HG02571 (cell line): ENCODE measurements around the gene GRIK2.
A peak's percentile ranks its signal among the peaks of the same experiment; 100 is the strongest.
"Not testable (repeated sequence)": the region's sequence is repeated elsewhere in the genome, so short reads cannot be mapped to it uniquely, and the experiment has no call there.

ENCODE experiments used
- ATAC-seq: cut with Tn5 transposase; IDR thresholded peaks from one replicate; pipeline ENCODE4 v1.9.1; 2021; ENCODE audit warnings: mild to moderate bottlenecking, moderate library complexity; ENCODE audit not compliant: unreplicated experiment

Gene GRIK2

DNA sequence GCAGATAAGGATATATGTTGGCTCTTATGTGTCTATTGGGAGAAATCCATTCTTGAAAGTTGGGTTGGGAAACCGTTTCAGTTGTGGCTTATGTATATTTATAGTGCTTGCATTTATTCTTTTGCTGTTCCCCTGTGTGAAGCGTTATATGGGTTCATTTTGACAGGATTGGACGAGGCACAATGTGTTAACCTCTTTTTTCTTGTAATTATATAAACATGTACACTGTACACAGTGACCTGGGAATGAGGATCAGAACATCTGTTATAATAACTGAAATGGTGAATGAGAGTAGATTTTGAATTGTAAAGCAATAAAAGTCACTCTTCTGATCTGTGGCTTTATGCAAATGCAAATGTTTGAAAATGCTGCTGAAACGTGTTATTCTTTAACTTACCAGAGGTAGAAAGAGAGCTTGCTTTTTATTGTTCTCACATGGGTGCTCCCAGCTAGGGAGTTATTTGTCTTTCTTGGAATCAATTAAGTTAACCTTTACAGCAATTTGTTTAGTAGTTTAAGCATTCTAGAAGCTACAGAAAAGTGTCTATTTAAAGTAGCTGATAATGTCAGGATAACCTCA lies 213.7 kb downstream of the GRIK2 start:
- no peak for ATAC-seq

DNA sequence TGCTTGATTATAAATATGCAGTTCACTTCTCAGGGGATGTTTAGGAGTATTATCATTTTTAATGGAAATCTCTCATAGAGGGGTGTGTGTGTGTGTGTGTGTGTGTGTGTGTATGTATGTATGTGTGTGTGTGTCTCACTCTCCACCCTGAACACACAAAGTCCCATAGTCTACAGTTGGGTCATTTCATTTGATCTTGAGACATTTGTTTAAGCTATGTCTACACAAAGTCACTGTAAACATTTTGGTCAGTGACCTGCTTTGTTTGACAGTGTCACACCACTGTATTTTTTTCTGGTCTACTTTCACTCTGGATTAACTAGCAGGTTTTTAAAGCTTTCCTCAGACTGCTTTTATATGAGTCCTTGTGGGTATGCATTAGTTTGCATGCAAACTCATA lies 215.2 kb downstream of the GRIK2 start:
- ATAC-seq = no peak

DNA sequence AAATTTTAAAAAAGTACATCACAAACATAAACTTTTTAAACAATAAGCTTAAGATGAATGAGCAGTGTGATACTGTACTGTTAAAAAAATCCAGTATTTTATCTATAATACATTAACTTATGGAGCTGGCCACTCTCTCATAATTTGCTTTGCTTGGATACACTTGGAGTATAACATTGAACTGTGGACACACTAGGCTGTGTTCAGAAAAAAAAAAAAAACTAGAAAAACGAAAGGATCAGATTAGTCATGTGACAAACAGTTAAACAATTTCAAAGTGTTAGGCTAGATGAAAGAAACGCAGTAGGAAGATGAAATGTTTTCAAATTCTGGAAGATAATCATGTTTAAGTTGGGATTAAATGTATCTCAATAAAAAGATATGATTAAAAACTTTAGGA lies 220.0 kb downstream of the GRIK2 start:
- ATAC-seq = no peak

DNA sequence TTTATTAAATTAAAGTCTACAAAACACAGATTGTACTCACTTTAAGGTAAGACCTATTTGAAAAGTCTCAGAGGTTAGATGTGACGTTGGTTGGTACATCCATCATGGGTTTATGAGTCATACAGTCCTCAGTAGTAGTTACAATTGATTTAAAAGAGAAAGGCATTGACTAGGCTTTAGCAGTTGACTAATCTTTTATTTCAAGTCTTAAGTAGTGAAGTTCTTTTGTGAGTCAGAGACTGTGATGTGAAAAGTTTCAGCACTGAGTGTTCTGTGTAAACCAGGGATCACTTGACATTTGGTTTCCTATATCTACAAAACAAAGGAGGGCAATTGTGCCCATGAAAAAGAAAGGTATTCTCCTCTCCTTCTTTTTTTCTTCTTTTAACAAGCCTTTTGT lies 221.3 kb downstream of the GRIK2 start:
- ATAC-seq = no peak

DNA sequence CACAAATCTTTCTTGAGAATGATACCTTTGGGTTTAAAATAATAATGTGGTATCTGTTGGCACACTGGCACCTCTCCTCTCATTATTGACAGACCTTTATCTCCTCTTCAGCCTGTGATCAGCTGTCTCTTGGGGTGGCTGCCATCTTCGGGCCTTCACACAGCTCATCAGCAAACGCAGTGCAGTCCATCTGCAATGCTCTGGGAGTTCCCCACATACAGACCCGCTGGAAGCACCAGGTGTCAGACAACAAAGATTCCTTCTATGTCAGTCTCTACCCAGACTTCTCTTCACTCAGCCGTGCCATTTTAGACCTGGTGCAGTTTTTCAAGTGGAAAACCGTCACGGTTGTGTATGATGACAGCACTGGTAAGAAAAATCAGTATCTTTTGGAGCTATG lies 232.8 kb downstream of the GRIK2 start:
- ATAC-seq = no peak

DNA sequence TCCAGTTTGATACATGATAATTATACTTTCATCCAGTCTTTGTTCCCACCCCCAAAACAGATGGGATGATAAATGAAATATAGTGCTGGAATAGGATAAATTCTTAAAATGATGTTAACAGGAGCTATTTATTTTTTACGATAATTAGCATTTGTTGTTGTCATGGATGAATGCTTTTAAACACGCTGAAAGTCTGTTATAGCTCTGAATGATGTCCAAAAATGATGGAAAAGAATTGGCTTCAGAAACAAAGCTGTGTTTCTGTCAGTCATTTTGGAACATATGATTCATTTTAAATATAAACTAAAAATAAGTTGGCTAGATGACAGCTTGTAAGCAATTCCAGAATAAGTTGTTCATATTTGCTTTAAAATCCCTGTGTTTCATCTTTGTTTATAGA lies 237.4 kb downstream of the GRIK2 start:
- ATAC-seq = no peak

DNA sequence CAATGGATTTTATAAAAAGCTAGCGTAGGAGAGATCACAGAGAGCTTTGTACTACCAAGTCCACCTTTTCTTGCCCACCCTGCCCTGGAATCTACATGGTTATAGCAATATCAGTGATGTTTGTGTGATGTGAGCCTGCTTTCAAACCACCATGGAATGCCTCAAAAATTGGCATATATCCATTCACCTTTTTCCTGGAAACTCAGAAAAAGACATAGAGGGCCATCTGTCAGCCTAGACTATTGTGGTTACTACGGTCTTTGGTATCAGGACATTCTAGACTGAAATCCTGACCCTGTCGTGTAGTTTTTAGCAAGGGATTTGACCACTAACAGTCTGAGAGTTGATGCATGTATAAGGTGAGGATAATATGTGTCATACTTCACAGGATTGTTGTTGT lies 239.6 kb downstream of the GRIK2 start:
- no peak for ATAC-seq

DNA sequence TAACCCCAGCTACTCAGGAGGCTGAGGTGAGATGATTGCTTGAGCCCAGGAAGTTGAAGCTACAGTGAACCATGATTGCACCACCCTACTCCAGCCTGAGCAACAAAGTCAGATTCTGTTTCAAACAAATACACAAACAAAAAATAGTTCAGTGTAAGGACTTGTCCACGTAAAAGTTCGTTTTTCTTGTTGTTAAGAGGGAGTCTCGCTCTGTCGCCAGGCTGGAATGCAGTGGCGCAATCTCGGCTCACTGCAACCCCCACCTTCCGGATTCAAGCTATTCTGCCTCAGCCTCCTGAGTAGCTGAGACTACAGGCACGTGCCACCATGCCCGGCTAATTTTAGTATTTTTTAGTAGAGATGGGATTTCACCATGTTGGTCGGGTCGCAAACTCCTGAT lies 245.4 kb downstream of the GRIK2 start:
- not testable (repeated sequence) for ATAC-seq

DNA sequence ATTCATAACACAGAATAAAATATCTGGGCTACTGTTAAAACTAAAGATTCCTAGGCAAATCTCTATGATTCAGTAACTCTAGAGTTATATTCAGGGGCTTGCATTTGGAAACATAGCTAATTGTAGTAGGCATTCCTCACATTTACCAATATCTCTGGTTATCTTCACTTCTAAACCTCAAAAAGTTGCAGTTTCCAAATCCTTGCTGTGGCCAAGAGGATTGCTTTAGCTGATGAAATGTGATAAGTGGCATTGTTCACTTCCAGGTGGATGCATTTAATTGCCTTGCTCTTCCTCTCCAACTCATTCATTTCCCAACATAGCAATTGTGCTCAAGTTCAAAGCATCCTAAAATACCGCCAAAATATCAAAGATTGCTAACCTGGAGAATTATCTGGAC lies 246.6 kb downstream of the GRIK2 start:
- no peak for ATAC-seq

DNA sequence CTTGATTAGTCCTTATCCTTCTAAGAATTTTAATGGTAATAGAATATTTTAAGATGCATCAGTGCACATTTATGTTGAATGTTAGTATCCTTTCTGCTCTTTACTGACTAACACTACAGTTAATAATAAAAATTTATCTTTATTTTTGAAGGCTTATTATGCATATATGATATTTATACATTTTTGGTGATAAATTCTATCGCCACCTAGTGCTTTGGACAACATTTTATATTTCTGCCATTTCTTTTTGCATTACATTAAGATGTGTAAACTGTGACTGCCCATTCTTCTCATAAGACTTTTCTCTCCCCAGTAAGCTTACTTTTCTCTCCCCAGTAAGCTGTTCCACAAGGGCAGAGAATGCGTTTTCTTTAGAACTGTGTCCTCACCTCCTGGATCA lies 252.3 kb downstream of the GRIK2 start:
- ATAC-seq = no peak

DNA sequence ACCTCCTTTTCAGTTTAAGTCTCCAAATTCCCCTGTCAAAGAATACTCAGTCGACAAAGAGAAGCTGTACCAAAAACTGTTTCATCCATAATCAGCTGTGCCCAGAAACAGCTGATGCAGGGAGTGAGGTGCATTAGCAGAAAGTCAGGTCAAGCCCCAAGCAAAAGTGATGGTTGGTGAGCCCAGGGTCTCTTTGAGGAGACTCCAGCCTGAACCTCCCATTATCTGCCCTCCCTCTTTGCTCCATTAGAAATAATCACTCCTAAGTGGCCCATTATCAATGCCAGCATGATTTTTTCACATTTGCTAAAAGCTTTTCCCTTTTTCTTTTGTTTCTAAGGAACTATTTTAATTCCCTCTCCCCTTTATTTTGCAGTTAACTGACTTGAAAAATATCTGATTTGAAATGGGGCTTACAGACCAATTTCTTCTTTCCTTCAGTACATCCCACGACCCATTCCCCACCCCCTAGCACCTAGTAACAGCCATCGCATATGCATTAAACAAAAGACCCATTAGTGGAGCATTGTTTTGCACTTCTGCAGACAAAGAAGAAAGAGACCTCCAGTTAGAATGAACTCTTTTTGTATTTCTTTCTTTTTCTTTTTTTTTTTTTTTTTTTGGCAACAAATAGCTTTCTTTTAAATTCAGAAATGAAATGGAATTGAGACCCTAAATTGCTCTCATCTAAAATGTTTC lies 257.0 kb downstream of the GRIK2 start:
- no peak for ATAC-seq

DNA sequence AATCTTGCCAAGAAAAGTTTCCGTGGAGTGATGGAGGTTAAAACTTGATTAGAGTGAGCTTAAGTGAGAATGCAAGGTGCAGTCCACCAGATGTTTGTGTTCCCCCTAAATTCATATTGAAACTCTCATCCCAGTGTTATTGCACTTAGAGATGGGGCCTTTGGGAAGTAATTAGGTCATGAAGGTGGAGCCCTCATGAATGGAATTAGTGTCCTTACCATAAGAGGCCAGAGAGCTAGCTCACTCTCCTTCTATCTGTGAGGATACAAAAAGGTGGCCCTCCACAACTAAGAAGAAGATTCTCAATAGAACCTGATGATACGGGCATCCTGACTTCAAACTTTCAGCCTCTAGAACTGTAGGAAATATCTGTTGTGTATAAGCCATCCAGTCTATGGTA lies 258.6 kb downstream of the GRIK2 start:
- ATAC-seq = no peak

DNA sequence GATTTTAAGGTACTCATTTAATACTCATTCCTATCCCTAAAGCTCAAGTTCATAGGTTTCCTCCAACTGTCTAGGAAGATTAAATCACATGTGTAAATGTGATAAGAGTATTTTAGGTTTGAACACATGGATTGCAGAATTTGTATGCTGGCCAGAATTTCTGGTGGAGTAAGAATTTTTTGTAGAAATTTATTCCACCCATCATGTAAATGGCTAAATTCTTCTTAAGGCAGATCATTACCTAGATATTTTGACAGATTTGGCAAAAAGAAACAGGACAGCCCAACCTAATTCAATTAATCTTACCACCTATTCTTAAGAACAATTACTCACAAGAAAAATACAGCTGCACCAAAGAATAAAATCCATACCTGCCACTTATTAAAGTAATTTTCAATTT lies 261.6 kb downstream of the GRIK2 start:
- ATAC-seq = no peak

DNA sequence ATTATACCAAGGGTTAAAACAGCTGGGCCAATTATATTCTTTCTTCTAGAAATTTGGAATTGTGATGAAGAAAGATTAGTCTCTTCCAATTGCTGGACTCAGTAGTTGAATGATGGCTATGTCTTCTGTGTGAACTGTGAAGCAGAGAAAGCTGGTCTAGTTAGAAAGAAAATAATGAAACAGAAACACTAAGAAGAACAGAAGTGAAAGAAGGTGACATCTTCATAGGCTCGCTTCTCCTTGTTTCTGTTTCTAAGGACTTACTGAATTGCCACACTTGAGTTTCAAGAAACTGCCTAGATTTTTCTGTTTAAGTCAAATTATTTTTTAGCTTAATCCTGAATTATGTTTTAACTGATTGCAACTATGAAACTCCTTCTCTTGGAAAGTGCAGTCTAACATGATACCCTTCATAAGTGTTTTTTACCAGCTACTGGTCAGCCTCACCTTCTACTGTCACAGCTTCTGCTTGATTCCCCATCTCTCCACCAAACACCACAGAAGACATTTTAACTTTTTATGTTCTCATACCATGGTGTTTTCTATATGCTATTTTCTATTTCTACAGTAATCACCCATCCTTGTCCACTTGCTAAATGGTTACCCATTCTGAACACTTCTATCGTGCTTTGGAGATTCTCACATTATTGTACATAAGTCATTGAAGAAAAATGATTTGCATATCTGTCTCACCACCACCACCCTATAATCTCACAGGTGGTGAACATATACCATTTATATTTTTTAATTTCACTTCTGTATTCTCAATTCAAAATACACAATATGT lies 268.8 kb downstream of the GRIK2 start:
- peak; percentile 86 for ATAC-seq

DNA sequence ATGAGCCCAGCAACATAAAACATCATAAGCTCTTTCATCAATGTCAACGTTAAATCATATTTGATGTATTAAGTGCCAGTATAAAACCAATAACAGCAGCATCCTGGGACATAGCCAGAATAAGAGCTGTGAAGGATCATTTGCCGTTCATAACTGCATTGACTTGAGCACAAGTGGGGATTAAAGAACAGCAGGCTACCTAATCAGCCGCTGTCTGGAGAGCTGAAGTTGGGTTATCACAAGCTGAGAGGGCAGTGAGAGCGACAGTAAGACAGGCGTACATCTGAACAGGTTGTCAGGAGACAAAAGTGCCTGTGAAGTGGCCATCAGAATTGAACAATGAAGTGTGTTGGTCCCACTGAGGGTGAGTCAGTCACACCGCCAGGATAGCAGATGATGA lies 269.6 kb downstream of the GRIK2 start:
- no peak for ATAC-seq

DNA sequence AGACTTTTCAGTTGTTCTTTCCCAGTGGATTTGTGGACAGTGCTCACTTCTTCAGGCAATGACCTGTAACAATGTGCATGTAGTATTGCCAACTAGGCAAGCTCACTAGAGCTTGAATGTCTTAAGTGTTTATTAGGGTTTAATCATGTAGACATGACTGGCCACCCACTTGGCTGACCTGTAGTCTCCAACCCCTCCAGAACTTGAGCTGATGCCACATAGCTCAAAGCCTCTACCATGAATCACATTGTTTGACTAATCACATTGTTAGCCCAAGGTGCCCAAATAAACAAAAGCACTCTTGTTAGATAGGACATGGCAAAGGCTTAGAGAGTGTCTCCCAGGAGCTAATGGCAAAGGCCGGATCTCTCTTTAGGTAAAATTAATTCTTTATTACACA lies 272.7 kb downstream of the GRIK2 start:
- no peak for ATAC-seq

DNA sequence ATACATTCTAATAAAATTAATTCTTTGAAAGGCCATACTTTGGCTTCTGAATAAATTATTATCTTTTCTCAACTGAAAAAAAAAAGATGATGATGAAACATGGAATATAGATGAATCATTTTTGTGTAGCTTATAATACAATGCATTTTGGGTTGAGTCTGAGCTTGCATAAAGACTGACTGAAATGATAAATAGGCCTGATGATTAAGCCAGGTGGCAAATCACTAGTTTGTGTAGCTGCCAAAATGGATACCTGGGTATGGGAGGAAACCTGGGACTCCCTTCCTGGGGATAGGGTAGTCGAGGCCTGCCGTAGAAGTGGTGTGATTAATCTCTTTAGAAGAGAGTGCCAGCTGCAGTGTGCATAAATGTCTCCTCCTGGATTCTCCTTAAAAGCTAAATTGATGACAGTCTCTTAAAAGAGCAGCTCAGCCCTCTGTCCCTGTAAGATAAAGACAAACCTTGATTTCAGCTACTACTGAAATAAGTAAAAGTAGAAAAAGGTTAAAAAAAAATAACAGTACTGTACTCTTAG lies 275.1 kb downstream of the GRIK2 start:
- ATAC-seq = no peak

DNA sequence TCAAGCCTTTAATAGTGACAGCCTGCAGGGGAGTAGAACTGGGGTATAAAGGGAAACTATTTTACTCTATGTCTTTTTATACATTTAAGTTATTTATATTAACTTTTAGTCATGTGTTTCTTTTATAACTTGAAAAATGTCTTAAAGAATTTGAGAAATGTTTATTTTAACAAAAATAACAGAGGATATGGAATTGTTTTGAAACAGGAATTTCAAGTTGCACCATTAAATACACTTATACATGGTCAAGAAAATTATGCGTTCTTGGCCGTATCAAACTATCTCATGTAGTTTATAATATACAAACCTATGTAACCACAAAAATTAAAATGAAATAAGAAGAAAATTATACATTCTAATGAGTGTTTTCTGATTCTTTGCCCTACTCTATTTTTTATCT lies 282.7 kb downstream of the GRIK2 start:
- ATAC-seq = no peak

DNA sequence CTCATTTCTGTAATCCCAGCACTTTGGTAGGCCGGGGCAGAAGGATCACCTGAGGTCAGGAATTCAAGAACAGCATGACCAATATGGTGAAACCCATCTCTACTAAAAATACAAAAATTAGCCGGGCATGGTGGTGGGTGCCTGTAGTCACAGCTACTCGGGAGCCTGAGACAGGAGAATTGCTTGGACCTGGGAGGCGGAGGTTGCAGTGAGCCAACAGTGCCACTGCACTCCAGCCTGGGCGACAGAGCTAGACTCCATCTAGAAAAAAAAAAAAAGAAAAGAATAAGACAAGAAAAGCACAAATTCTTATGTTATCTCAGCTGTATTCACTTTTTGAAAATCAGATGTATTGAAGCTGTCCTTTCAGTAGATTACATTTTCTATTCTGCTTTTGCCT lies 289.4 kb downstream of the GRIK2 start:
- ATAC-seq = no peak

DNA sequence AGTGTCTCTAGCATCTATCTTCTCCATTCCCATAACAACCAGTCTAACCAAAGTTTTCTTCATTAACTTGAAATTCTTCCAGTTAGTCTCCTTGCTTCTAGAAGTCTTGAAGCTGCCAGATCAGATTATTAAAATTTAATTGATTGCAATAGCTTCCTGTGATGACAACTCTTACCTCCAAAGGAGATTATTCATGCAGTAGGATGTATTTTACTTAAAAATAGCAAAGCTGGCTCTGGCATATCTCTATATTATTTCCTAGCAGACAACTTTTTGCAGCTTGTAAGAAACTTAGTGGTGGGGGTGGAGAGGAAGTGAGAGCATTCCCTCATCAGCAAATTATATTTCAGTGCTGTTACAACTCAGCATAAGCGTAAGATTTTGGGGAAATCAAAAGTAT lies 290.4 kb downstream of the GRIK2 start:
- ATAC-seq = no peak

DNA sequence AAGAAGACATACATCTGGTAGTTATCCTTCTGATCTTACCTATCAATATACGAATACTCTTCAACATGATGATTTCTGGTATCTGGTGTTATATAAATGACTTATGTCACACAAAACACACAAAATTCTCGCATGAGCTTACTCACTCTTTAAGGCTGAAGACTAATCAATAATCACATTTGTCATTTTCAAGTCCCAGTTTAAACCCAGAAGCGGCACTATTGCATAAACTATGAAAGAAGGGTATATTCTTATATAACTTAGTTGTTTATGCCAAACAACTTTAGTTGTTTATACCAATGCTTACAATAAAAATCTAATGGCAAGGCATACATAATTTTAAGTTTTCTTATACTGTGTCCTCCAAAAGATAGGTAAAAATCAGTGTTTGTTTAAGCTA lies 293.1 kb downstream of the GRIK2 start:
- ATAC-seq = no peak

DNA sequence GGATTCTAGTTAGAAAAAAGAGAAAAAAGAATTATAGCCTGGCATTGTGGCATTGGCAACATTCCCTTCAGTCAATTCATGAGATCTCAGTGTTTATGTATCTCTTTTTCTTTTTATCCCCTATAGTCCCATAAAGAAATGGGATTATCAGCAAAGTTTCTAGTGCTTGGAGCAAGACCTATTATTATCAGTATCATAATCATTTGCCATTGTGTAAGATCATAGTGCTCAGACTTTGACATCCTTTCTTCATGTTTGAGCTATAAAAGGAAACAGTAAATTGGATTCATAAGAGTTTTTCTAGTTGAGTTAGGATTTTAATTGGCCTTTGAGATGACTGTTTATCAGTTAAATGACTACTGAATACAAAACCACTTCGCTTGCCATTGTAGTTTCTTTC lies 295.6 kb downstream of the GRIK2 start:
- no peak for ATAC-seq
